Adrenal gland (tissue), 5 donors: Measurements from ENCODE around the gene ASB6.

Experiments
- POLR2A ChIP-seq, 2 donors: fragments of 450-650 bp; IDR thresholded peaks; one replicate each; pipeline ENCODE4 v1.6.1; 2017; ENCODE audit warnings: antibody characterized with exemption in 2 of 2, mild to moderate bottlenecking in 2 of 2, moderate library complexity in 1 of 2
- TF ChIP-seq, protein P1 (sequence below), 6 experiments: fragments of 450-650 bp in 4 of 6; fragments of 200-600 bp in 2 of 6; sonication (generic) in 1 of 6; IDR thresholded peaks; 1 replicate in 5 of 6; 2 replicates in 1 of 6; pipeline versions ENCODE4 v1.5.1 to v1.8.0; 2016 to 2021; ENCODE audit warnings: antibody characterized with exemption in 6 of 6, mild to moderate bottlenecking in 2 of 6, moderate library complexity in 1 of 6
- donor health status: DM: no; HTN: no; CAD: no.

DNA sequence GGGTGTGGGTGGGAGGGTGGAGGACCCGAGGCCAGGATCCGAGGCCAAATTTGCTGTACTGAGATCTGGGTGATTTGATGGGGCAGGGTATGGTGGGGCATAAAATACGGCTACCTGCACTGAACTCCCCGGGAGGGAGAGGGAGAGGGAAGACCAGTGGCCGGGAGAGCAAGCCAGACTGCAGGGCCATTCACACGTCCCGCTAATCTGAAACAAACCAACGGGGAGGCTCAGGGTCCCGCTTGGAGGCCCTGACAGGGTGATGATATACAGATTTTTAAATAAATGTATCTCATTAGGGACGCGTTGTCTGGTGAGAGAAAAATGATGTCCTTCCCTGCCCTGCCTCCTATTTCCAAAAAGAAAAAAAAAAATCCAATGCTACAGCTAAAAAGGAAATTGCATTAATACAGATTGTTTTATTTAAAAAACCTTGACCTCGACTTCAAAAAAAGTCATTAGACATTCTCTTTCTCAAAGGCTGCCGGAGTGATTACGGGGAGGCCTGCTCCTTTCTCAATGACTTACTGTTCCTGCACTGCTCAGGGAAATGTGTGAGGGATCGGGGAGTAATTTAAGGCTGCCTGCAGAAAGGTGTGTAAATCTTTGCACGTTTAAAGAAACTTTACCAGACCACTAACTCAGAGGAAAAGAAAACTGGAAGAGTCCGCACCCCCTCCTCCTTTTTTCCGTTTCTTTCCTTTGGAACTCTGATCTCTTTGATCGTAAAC is 12.0 kb upstream of the ASB6 start:
- TF ChIP-seq, protein P1, sequence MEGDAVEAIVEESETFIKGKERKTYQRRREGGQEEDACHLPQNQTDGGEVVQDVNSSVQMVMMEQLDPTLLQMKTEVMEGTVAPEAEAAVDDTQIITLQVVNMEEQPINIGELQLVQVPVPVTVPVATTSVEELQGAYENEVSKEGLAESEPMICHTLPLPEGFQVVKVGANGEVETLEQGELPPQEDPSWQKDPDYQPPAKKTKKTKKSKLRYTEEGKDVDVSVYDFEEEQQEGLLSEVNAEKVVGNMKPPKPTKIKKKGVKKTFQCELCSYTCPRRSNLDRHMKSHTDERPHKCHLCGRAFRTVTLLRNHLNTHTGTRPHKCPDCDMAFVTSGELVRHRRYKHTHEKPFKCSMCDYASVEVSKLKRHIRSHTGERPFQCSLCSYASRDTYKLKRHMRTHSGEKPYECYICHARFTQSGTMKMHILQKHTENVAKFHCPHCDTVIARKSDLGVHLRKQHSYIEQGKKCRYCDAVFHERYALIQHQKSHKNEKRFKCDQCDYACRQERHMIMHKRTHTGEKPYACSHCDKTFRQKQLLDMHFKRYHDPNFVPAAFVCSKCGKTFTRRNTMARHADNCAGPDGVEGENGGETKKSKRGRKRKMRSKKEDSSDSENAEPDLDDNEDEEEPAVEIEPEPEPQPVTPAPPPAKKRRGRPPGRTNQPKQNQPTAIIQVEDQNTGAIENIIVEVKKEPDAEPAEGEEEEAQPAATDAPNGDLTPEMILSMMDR (IDR thresholded peaks at IDR 0.05) = no peak
- no peak for TF ChIP-seq POLR2A (IDR thresholded peaks at IDR 0.05)
